Measurements from ENCODE around the gene CNOT9. TPM values are rescaled to one million over a fixed set of nuclear protein-coding genes. Genes with fewer than 3 reads are reported as not detected.

CNOT9 gene
- total and polyA plus RNA-seq, 2 donors (not counting 1 experiment from before 2014, with no cell fraction given): 28.0 to 54.5 TPM

- Histone ChIP-seq H3K27ac (ENCODE audit: low read length in 2 of 2) (peak overlapping the region in 1 of 2 donors; percentile 54), H3K4me2 (replicated peaks; ENCODE audit: low read depth, low read length, poor library complexity, severe bottlenecking) (no peak overlapping the region), H3K9ac (ENCODE audit: low read length) (no peak overlapping the region), H3K79me2 (ENCODE audit: control insufficient read depth, insufficient read depth, low read length) (peaks cover 88% of the 10 kb centered on the region), H3K36me3 (replicated peaks in 1 of 2; ENCODE audit: control extremely low read depth in 1 of 2, control insufficient read depth in 1 of 2, extremely low read depth in 1 of 2, insufficient read depth in 2 of 2, low read length in 1 of 2) (peaks cover 0 to 20% of the 10 kb centered on the region in 2 experiments), H3K9me3 (ENCODE audit: control extremely low read depth in 1 of 3, control insufficient read depth in 2 of 3, insufficient read depth in 1 of 3, low read length in 2 of 3) (no peaks in the 10 kb centered on the region), H2AFZ (ENCODE audit: insufficient read depth, low read depth, low read length, poor library complexity, severe bottlenecking) (no peak overlapping the region), H3K4me1 (ENCODE audit: control insufficient read depth in 2 of 2, insufficient read depth in 2 of 2, low read length in 2 of 2) (peaks cover 29 to 31% of the 10 kb centered on the region in 2 donors), H3K4me3 (ENCODE audit: control extremely low read depth in 1 of 5, extremely low read depth in 1 of 5, insufficient read depth in 1 of 5, low read depth in 2 of 5, low read length in 4 of 5) (no peak overlapping the region), H3K27me3 (replicated peaks in 1 of 4; ENCODE audit: control extremely low read depth in 1 of 4, control insufficient read depth in 3 of 4, insufficient read depth in 4 of 4, low read length in 3 of 4) (no peaks in the 10 kb centered on the region), H4K20me1 (ENCODE audit: control insufficient read depth, insufficient read depth, low read length, poor library complexity, severe bottlenecking) (no peaks in the 10 kb centered on the region)
- ChIA-PET CTCF (no interaction called here), POLR2A (no interaction called here)
- intact Hi-C loops (cut with micrococcal nuclease): loop anchor here (5.0 kb wide), 2 partner anchors 106 to 596 kb away; partner anchors contain the start of genes NHEJ1, RNF25 and STK36
- H3K27me3 Mint-ChIP-seq: no peaks in the 10 kb centered on the region
- no peak overlapping the region for H3K27ac Mint-ChIP-seq
- H3K9me3 Mint-ChIP-seq (ENCODE audit: insufficient read depth): no peaks in the 10 kb centered on the region
- ATAC-seq (ENCODE audit: low read depth) (no peak), DNase-seq (no peak)
- H3K4me1 Mint-ChIP-seq: peaks cover 51% of the 10 kb centered on the region
- no CpG with 5 or more reads among the region's 1 CpG for WGBS (ENCODE audit: insufficient coverage)
- H3K4me3 Mint-ChIP-seq: peak overlapping the region; percentile 96
- TF ChIP-seq CTCF (IDR thresholded peaks at IDR 0.05) (no peak), EZH2 (IDR thresholded peaks at IDR 0.05; ENCODE audit: borderline replicate concordance, insufficient read depth, low read depth, low read length, poor library complexity, severe bottlenecking) (no peak)
These were observed 2.3 kb upstream of the CNOT9 start for GRCh38 chr2:218566296-218566695.

DNA sequence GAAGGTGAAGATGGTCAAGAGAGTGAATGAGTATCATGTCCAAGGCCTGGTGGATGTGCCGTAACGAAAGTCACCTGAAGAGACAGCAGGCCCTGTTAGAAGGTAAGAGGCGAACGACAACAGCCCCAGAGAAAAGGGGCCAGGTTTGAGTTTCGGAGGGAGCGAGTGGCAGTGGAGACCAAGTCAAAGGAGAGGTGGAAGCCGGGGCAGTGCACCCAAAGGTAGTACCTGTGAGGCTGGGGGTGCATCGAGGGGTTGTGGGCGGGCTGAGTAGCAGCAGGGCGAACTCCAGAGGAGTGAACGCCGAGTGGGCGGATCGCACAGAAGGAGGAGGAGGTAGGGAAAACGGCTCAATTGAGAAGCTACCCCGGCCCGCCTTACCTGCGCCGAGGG lies 846 bp upstream of the CNOT9 start:
- intact Hi-C loops (cut with micrococcal nuclease): loop anchor here (1.0 to 5.0 kb wide), 12 partner anchors 92 to 931 kb away; partner anchors contain the start of genes AAMP, ARPC2, BCS1L and CNPPD1
- H3K4me1 Mint-ChIP-seq: peaks cover 55% of the 10 kb centered on the region
- Histone ChIP-seq H3K27me3 (replicated peaks in 1 of 4; ENCODE audit: control extremely low read depth in 1 of 4, control insufficient read depth in 3 of 4, insufficient read depth in 4 of 4, low read length in 3 of 4) (no peaks in the 10 kb centered on the region), H3K27ac (ENCODE audit: low read length in 2 of 2) (peak overlapping the region; percentile 93 to 95), H3K79me2 (ENCODE audit: control insufficient read depth, insufficient read depth, low read length) (peaks cover 90% of the 10 kb centered on the region), H3K9ac (ENCODE audit: low read length) (peak overlapping the region; percentile 98), H3K4me1 (ENCODE audit: control insufficient read depth in 2 of 2, insufficient read depth in 2 of 2, low read length in 2 of 2) (peaks cover 29 to 31% of the 10 kb centered on the region in 2 donors), H4K20me1 (ENCODE audit: control insufficient read depth, insufficient read depth, low read length, poor library complexity, severe bottlenecking) (no peaks in the 10 kb centered on the region), H2AFZ (ENCODE audit: insufficient read depth, low read depth, low read length, poor library complexity, severe bottlenecking) (peak overlapping the region; percentile 83), H3K9me3 (ENCODE audit: control extremely low read depth in 1 of 3, control insufficient read depth in 2 of 3, insufficient read depth in 1 of 3, low read length in 2 of 3) (no peaks in the 10 kb centered on the region), H3K4me2 (replicated peaks; ENCODE audit: low read depth, low read length, poor library complexity, severe bottlenecking) (peak overlapping the region; percentile 83), H3K4me3 (ENCODE audit: control extremely low read depth in 1 of 5, extremely low read depth in 1 of 5, insufficient read depth in 1 of 5, low read depth in 2 of 5, low read length in 4 of 5) (peak overlapping the region; percentile 58 to 84 (median 83)), H3K36me3 (replicated peaks in 1 of 2; ENCODE audit: control extremely low read depth in 1 of 2, control insufficient read depth in 1 of 2, extremely low read depth in 1 of 2, insufficient read depth in 2 of 2, low read length in 1 of 2) (peaks cover 0 to 15% of the 10 kb centered on the region in 2 experiments)
- DNase-seq (no peak), ATAC-seq (ENCODE audit: low read depth) (peak; percentile 42)
- no peaks in the 10 kb centered on the region for H3K9me3 Mint-ChIP-seq (ENCODE audit: insufficient read depth)
- CTCF ChIA-PET: no interaction called here
- POLR2A ChIA-PET: no interaction called here
- H3K27me3 Mint-ChIP-seq: no peaks in the 10 kb centered on the region
- H3K27ac Mint-ChIP-seq: peak overlapping the region; percentile 100
- under 1% methylated on average over 19 of the region's 19 CpGs for WGBS (ENCODE audit: insufficient coverage)
- H3K4me3 Mint-ChIP-seq: peak overlapping the region; percentile 96
- TF ChIP-seq CTCF (IDR thresholded peaks at IDR 0.05) (no peak), EZH2 (IDR thresholded peaks at IDR 0.05; ENCODE audit: borderline replicate concordance, insufficient read depth, low read depth, low read length, poor library complexity, severe bottlenecking) (no peak)
